ENCODE data around the gene ROBO1. TPM values are rescaled to one million over a fixed set of nuclear protein-coding genes. Genes with fewer than 3 reads are reported as not detected.

ROBO1 gene
- total RNA-seq, 1 donor from 2014 or later: 31.7 TPM

GRCh38 chr3:79146024-79146423 lies 621.8 kb downstream of the ROBO1 start:
- DNase-seq (ENCODE audit: low read depth): no peak
- TF ChIP-seq CTCF (IDR thresholded peaks at IDR 0.05; ENCODE audit: insufficient read depth, low read length, poor library complexity, severe bottlenecking): no peak
- Histone ChIP-seq H3K36me3 (ENCODE audit: control insufficient read depth, insufficient read depth, low read length) (no peaks in the 10 kb centered on the region), H3K27me3 (ENCODE audit: control insufficient read depth, insufficient read depth, low read length) (no peaks in the 10 kb centered on the region), H3K4me3 (ENCODE audit: low read depth, low read length) (no peak overlapping the region)

- no peaks in the 10 kb centered on the region for H3K36me3 ChIP-seq (ENCODE audit: control insufficient read depth, insufficient read depth, low read length)
- no peak overlapping the region for H3K4me3 ChIP-seq (ENCODE audit: low read depth, low read length)
- TF ChIP-seq CTCF (IDR thresholded peaks at IDR 0.05; ENCODE audit: insufficient read depth, low read length, poor library complexity, severe bottlenecking): no peak
- no peak for DNase-seq (ENCODE audit: low read depth)
- H3K27me3 ChIP-seq (ENCODE audit: control insufficient read depth, insufficient read depth, low read length): no peaks in the 10 kb centered on the region
These were observed 627.1 kb downstream of the ROBO1 start for GRCh38 chr3:79140708-79141107.

- no peak for DNase-seq (ENCODE audit: low read depth)
- H3K4me3 ChIP-seq (ENCODE audit: low read depth, low read length): no peak overlapping the region
- no peaks in the 10 kb centered on the region for H3K27me3 ChIP-seq (ENCODE audit: control insufficient read depth, insufficient read depth, low read length)
- no peaks in the 10 kb centered on the region for H3K36me3 ChIP-seq (ENCODE audit: control insufficient read depth, insufficient read depth, low read length)
- no peak for TF ChIP-seq CTCF (IDR thresholded peaks at IDR 0.05; ENCODE audit: insufficient read depth, low read length, poor library complexity, severe bottlenecking)
These were observed 628.3 kb downstream of the ROBO1 start for GRCh38 chr3:79139395-79140068.

- no peak for TF ChIP-seq CTCF (IDR thresholded peaks at IDR 0.05; ENCODE audit: insufficient read depth, low read length, poor library complexity, severe bottlenecking)
- DNase-seq (ENCODE audit: low read depth): no peak
- Histone ChIP-seq H3K4me3 (ENCODE audit: low read depth, low read length) (no peak overlapping the region), H3K36me3 (ENCODE audit: control insufficient read depth, insufficient read depth, low read length) (no peaks in the 10 kb centered on the region), H3K27me3 (ENCODE audit: control insufficient read depth, insufficient read depth, low read length) (no peaks in the 10 kb centered on the region)
These were observed 642.3 kb downstream of the ROBO1 start for GRCh38 chr3:79125313-79125984.

GRCh38 chr3:79115458-79115857 lies 652.3 kb downstream of the ROBO1 start:
- Histone ChIP-seq H3K4me3 (ENCODE audit: low read depth, low read length) (no peak overlapping the region), H3K27me3 (ENCODE audit: control insufficient read depth, insufficient read depth, low read length) (no peaks in the 10 kb centered on the region), H3K36me3 (ENCODE audit: control insufficient read depth, insufficient read depth, low read length) (no peaks in the 10 kb centered on the region)
- no peak for TF ChIP-seq CTCF (IDR thresholded peaks at IDR 0.05; ENCODE audit: insufficient read depth, low read length, poor library complexity, severe bottlenecking)
- no peak for DNase-seq (ENCODE audit: low read depth)
